H1 (cell line): ENCODE data around the gene DCUN1D3. TPM values are rescaled to one million over a fixed set of nuclear protein-coding genes. Genes with fewer than 3 reads are reported as not detected.

Experiments used
- ASH2L ChIP-seq: fragments of 200-600, 300-600 bp; sonication (generic); IDR thresholded peaks from one replicate; pipeline ENCODE4 v1.7.1; 2017; ENCODE audit warnings: low read length
- ATF3 ChIP-seq: IDR thresholded peaks from 2 replicates; pipeline ENCODE4 v1.6.1; 2011; ENCODE audit warnings: low read depth, mild to moderate bottlenecking, low read length; ENCODE audit not compliant: insufficient read depth
- BRCA1 ChIP-seq: IDR thresholded peaks from 2 replicates; pipeline ENCODE4 v1.6.1; 2012; ENCODE audit warnings: low read depth, low read length, improper control_type of control experiment
- CBX5 ChIP-seq: fragments of 300-800, 300-1000 bp; sonication (generic); IDR thresholded peaks from 2 replicates; pipeline ENCODE4 v1.7.1; 2016; ENCODE audit warnings: antibody characterized with exemption, low read length, low read depth
- CHD2 ChIP-seq: IDR thresholded peaks from 2 replicates; pipeline ENCODE4 v1.6.1; 2012; ENCODE audit warnings: low read length, improper control_type of control experiment
- FOSL1 ChIP-seq: IDR thresholded peaks from 2 replicates; pipeline ENCODE4 v1.6.1; 2011; ENCODE audit warnings: mild to moderate bottlenecking, low read depth, low read length, moderate library complexity; ENCODE audit not compliant: insufficient read depth
- GTF2F1 ChIP-seq: IDR thresholded peaks from 2 replicates; pipeline ENCODE4 v1.6.1; 2012; ENCODE audit warnings: low read depth, low read length, improper control_type of control experiment, borderline replicate concordance
- KDM4A ChIP-seq: IDR thresholded peaks from one replicate; pipeline ENCODE4 v1.7.1; 2012; ENCODE audit warnings: low read depth, mild to moderate bottlenecking, moderate library complexity, low read length, inconsistent platforms; ENCODE audit not compliant: severe bottlenecking
- POLR2A ChIP-seq, 2 experiments: IDR thresholded peaks; 1 replicate in 1 of 2; 2 replicates in 1 of 2; pipeline ENCODE4 v1.6.1; 2011; ENCODE audit warnings: low read depth in 2 of 2, low read length in 2 of 2, mild to moderate bottlenecking in 2 of 2; ENCODE audit errors: control extremely low read depth in 1 of 2
- POLR2AphosphoS5 ChIP-seq: IDR thresholded peaks from 2 replicates; pipeline ENCODE4 v1.6.1; 2011; ENCODE audit warnings: low read depth, low read length
- POU5F1 ChIP-seq: IDR thresholded peaks from 2 replicates; pipeline ENCODE4 v1.6.1; 2011; ENCODE audit warnings: low read depth, mild to moderate bottlenecking, low read length, moderate library complexity
- RNF2 ChIP-seq: fragments of 200-900, 300-1000 bp; sonication (generic); IDR thresholded peaks from 2 replicates; pipeline ENCODE4 v1.7.1; 2016; ENCODE audit warnings: borderline replicate concordance, low read depth, mild to moderate bottlenecking, antibody characterized with exemption, low read length; ENCODE audit not compliant: poor library complexity, severe bottlenecking; ENCODE audit errors: missing control alignments
- SIN3A ChIP-seq, 2 experiments: IDR thresholded peaks in 1 of 2; conservative IDR thresholded peaks in 1 of 2; 2 replicates each; pipeline ENCODE4 v1.6.1; 2011 to 2012; ENCODE audit warnings: low read length in 2 of 2, improper control_type of control experiment in 1 of 2, low read depth in 1 of 2, mild to moderate bottlenecking in 1 of 2
- SIRT6 ChIP-seq: IDR thresholded peaks from one replicate; pipeline ENCODE4 v1.7.1; 2012; ENCODE audit warnings: low read length, inconsistent platforms
- SUZ12 ChIP-seq: fragments of 200-600 bp; sonication (generic); IDR thresholded peaks from 2 replicates; pipeline ENCODE4 v1.6.1; 2012; ENCODE audit warnings: mild to moderate bottlenecking, inconsistent platforms, low read length, moderate library complexity, mixed read lengths
- TBP ChIP-seq: IDR thresholded peaks from 2 replicates; pipeline ENCODE4 v1.6.1; 2011; ENCODE audit warnings: low read depth, low read length, improper control_type of control experiment
- TCF12 ChIP-seq: IDR thresholded peaks from 2 replicates; pipeline ENCODE4 v1.6.1; 2011; ENCODE audit warnings: low read depth, mild to moderate bottlenecking, low read length
- ZNF274 ChIP-seq: IDR thresholded peaks from 2 replicates; pipeline ENCODE4 v1.7.0; 2012; ENCODE audit warnings: low read length, borderline replicate concordance; ENCODE audit errors: extremely low read depth
- polyA plus RNA-seq, 7 experiments: library from polyadenylated mRNA; depleted of rRNA in 3 of 7; stranded (reverse) in 5 of 7; unstranded in 2 of 7; fragments of >200 nt in 5 of 7; fragments of 200-250 nt in 2 of 7; gene quantifications; 1 replicate in 5 of 7; 2 replicates in 1 of 7; 4 replicates in 1 of 7; pipeline versions ENCODE4 v1.2.1 to v1.2.3, GENCODE V29; 2011 to 2013; ENCODE audit warnings: missing spikeins in 2 of 7, mixed read lengths in 2 of 7
- total RNA-seq: library from RNA; stranded (reverse); fragmentation: NEBNext Ultra II Directional; extraction: Animal tissue kit (Norgen Biotek cat#: 25700); gene quantifications from 2 replicates; pipeline ENCODE4 v1.2.1, GENCODE V29; 2021
- TF ChIP-seq, protein P1 (sequence below): IDR thresholded peaks from 2 replicates; pipeline ENCODE4 v1.6.1; 2012; ENCODE audit warnings: low read length, inconsistent platforms
- TF ChIP-seq, protein P2 (sequence below): IDR thresholded peaks from 2 replicates; pipeline ENCODE4 v1.6.1; 2012; ENCODE audit warnings: inconsistent platforms

Gene DCUN1D3
- total and polyA plus RNA-seq, 2 of the 8 experiments (the other 6 are each of a cell fraction or from before 2014, with no cell fraction given) = 3.5 to 18.2 TPM

- TF ChIP-seq RNF2 (no peak), KDM4A (peak; percentile 41), BRCA1 (no peak; the same call in 1 of the 2 replicates), GTF2F1 (0 out of 2 replicates have a peak, but pooled peaks have one; percentile 44), FOSL1 (no peak), TBP (peak; percentile 92), CBX5 (no peak), SIN3A (conservative IDR thresholded peaks at IDR 0.05 in 1 of 2, IDR thresholded peaks at IDR 0.05 in 1 of 2; ENCODE audit: low read depth in 1 of 2, low read length in 2 of 2) (peak; percentile 62 to 95; a peak in 2 of 4 replicates), CHD2 (no peak), POLR2A (IDR thresholded peaks at IDR 0.05; ENCODE audit: control extremely low read depth in 1 of 2, low read depth in 2 of 2, low read length in 2 of 2) (peak; percentile 75 to 79; a peak in 2 of 3 replicates), POLR2AphosphoS5 (peak; percentile 73), SIRT6 (no peak), ATF3 (no peak), POU5F1 (no peak), ZNF274 (no peak), ASH2L (peak; percentile 79), SUZ12 (no peak), TCF12 (no peak)
- TF ChIP-seq, protein P1, sequence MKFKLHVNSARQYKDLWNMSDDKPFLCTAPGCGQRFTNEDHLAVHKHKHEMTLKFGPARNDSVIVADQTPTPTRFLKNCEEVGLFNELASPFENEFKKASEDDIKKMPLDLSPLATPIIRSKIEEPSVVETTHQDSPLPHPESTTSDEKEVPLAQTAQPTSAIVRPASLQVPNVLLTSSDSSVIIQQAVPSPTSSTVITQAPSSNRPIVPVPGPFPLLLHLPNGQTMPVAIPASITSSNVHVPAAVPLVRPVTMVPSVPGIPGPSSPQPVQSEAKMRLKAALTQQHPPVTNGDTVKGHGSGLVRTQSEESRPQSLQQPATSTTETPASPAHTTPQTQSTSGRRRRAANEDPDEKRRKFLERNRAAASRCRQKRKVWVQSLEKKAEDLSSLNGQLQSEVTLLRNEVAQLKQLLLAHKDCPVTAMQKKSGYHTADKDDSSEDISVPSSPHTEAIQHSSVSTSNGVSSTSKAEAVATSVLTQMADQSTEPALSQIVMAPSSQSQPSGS = no peak
- TF ChIP-seq, protein P2, sequence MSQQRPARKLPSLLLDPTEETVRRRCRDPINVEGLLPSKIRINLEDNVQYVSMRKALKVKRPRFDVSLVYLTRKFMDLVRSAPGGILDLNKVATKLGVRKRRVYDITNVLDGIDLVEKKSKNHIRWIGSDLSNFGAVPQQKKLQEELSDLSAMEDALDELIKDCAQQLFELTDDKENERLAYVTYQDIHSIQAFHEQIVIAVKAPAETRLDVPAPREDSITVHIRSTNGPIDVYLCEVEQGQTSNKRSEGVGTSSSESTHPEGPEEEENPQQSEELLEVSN = peak; percentile 48; the same call in 1 of the 2 replicates
Observed at GRCh38 chr16:20806168-20807050, 93.7 kb downstream of the DCUN1D3 start, which contains the start of the genes ERI2 and REXO5 (continued).
